ENCODE data around the gene KIAA0232.
"Not testable (repeated sequence)": the region's sequence is repeated elsewhere in the genome, so short reads cannot be mapped to it uniquely, and the experiment has no call there.

Gene KIAA0232

GRCh38 chr4:6788123-6788522, 5.6 kb downstream of the KIAA0232 start:
- Histone ChIP-seq H3K36me3 (ENCODE audit: low read depth) (peaks cover 25% of the 10 kb centered on the region), H3K27ac (ENCODE audit: poor library complexity, severe bottlenecking) (no peak overlapping the region), H3K4me1 (ENCODE audit: insufficient read depth, poor library complexity, severe bottlenecking) (peaks cover 9% of the 10 kb centered on the region), H3K9me3 (ENCODE audit: severe bottlenecking) (no peaks in the 10 kb centered on the region), H3K4me3 (ENCODE audit: severe bottlenecking) (no peak overlapping the region), H3K27me3 (ENCODE audit: insufficient read depth, poor library complexity, severe bottlenecking) (no peaks in the 10 kb centered on the region)
- ATAC-seq (ENCODE audit: low read depth) (no peak), DNase-seq (ENCODE audit: low spot score) (no peak)
- TF ChIP-seq CTCF (IDR thresholded peaks at IDR 0.05; ENCODE audit: poor library complexity, severe bottlenecking), result no peak

GRCh38 chr4:6791245-6791644, 8.7 kb downstream of the KIAA0232 start:
- not testable (repeated sequence) for H3K4me3 ChIP-seq (ENCODE audit: severe bottlenecking); H3K27me3 ChIP-seq (ENCODE audit: insufficient read depth, poor library complexity, severe bottlenecking); ATAC-seq (ENCODE audit: low read depth); DNase-seq (ENCODE audit: low spot score); H3K9me3 ChIP-seq (ENCODE audit: severe bottlenecking); H3K27ac ChIP-seq (ENCODE audit: poor library complexity, severe bottlenecking)
- Histone ChIP-seq H3K4me1 (ENCODE audit: insufficient read depth, poor library complexity, severe bottlenecking) (peaks cover 16% of the 10 kb centered on the region), H3K36me3 (ENCODE audit: low read depth) (peaks cover 23% of the 10 kb centered on the region)

GRCh38 chr4:6791796-6792195, 9.3 kb downstream of the KIAA0232 start:
- not testable (repeated sequence) for ATAC-seq (ENCODE audit: low read depth)
- peaks cover 17% of the 10 kb centered on the region for H3K36me3 ChIP-seq (ENCODE audit: low read depth)

GRCh38 chr4:6794189-6794588, 11.7 kb downstream of the KIAA0232 start:
- DNase-seq (ENCODE audit: low spot score) (no peak), ATAC-seq (ENCODE audit: low read depth) (0 out of 3 replicates have a peak, but pooled peaks have one; percentile 27)
- H3K9me3 ChIP-seq (ENCODE audit: severe bottlenecking), result no peaks in the 10 kb centered on the region
- no peaks in the 10 kb centered on the region for H3K27me3 ChIP-seq (ENCODE audit: insufficient read depth, poor library complexity, severe bottlenecking)
- H3K4me3 ChIP-seq (ENCODE audit: severe bottlenecking), result no peak overlapping the region
- no peak overlapping the region for H3K27ac ChIP-seq (ENCODE audit: poor library complexity, severe bottlenecking)
- H3K4me1 ChIP-seq (ENCODE audit: insufficient read depth, poor library complexity, severe bottlenecking), result peaks cover 22% of the 10 kb centered on the region
- peaks cover 12% of the 10 kb centered on the region for H3K36me3 ChIP-seq (ENCODE audit: low read depth)
- no peak for TF ChIP-seq CTCF (IDR thresholded peaks at IDR 0.05; ENCODE audit: poor library complexity, severe bottlenecking)

More at GRCh38 chr4:6791796-6792195, 9.3 kb downstream of the KIAA0232 start:
- not testable (repeated sequence) for H3K27ac ChIP-seq (ENCODE audit: poor library complexity, severe bottlenecking); DNase-seq (ENCODE audit: low spot score); H3K27me3 ChIP-seq (ENCODE audit: insufficient read depth, poor library complexity, severe bottlenecking); H3K9me3 ChIP-seq (ENCODE audit: severe bottlenecking); H3K4me3 ChIP-seq (ENCODE audit: severe bottlenecking)
- H3K4me1 ChIP-seq (ENCODE audit: insufficient read depth, poor library complexity, severe bottlenecking), result peaks cover 16% of the 10 kb centered on the region

GRCh38 chr4:6795821-6796220, 13.3 kb downstream of the KIAA0232 start:
- H3K9me3 ChIP-seq (ENCODE audit: severe bottlenecking), result no peaks in the 10 kb centered on the region
- no peak for TF ChIP-seq CTCF (IDR thresholded peaks at IDR 0.05; ENCODE audit: poor library complexity, severe bottlenecking)

GRCh38 chr4:6797368-6797767, 14.8 kb downstream of the KIAA0232 start:
- not testable (repeated sequence) for H3K9me3 ChIP-seq (ENCODE audit: severe bottlenecking); ATAC-seq (ENCODE audit: low read depth); H3K27me3 ChIP-seq (ENCODE audit: insufficient read depth, poor library complexity, severe bottlenecking); DNase-seq (ENCODE audit: low spot score); H3K4me3 ChIP-seq (ENCODE audit: severe bottlenecking)
- peaks cover 27% of the 10 kb centered on the region for H3K4me1 ChIP-seq (ENCODE audit: insufficient read depth, poor library complexity, severe bottlenecking)
- peaks cover 13% of the 10 kb centered on the region; the same call in 1 of the 2 replicates for H3K36me3 ChIP-seq (ENCODE audit: low read depth)
- peak overlapping the region; percentile 50 for H3K27ac ChIP-seq (ENCODE audit: poor library complexity, severe bottlenecking)

More at GRCh38 chr4:6795821-6796220, 13.3 kb downstream of the KIAA0232 start:
- Histone ChIP-seq H3K36me3 (ENCODE audit: low read depth) (peaks cover 16% of the 10 kb centered on the region), H3K4me3 (ENCODE audit: severe bottlenecking) (no peak overlapping the region), H3K4me1 (ENCODE audit: insufficient read depth, poor library complexity, severe bottlenecking) (peaks cover 27% of the 10 kb centered on the region), H3K27me3 (ENCODE audit: insufficient read depth, poor library complexity, severe bottlenecking) (no peaks in the 10 kb centered on the region), H3K27ac (ENCODE audit: poor library complexity, severe bottlenecking) (no peak overlapping the region)
- ATAC-seq (ENCODE audit: low read depth) (no peak), DNase-seq (ENCODE audit: low spot score) (no peak)

Measured in RWPE2 (cell line).